ENCODE data around the gene NEXN.
"Not testable (repeated sequence)": the region's sequence is repeated elsewhere in the genome, so short reads cannot be mapped to it uniquely, and the experiment has no call there.

NEXN gene

GRCh38 chr1:77905603-77906002 lies 17.2 kb downstream of the NEXN start:
- DNase-seq (ENCODE audit: low read depth in 4 of 4, low spot score in 1 of 4): no peak

- DNase-seq (ENCODE audit: low read depth in 4 of 4, low spot score in 1 of 4): no peak
Observed at GRCh38 chr1:77906019-77906545, 17.7 kb downstream of the NEXN start.

- no peak for DNase-seq (ENCODE audit: low read depth in 4 of 4, low spot score in 1 of 4)
Observed at GRCh38 chr1:77906624-77907023, 18.2 kb downstream of the NEXN start.

- no peak for DNase-seq (ENCODE audit: low read depth in 4 of 4, low spot score in 1 of 4)
Observed at GRCh38 chr1:77910116-77910515, 21.7 kb downstream of the NEXN start.

GRCh38 chr1:77918918-77919317 lies 30.5 kb downstream of the NEXN start:
- DNase-seq (ENCODE audit: low read depth in 4 of 4, low spot score in 1 of 4): not testable (repeated sequence)

- DNase-seq (ENCODE audit: low read depth in 4 of 4, low spot score in 1 of 4): no peak
Observed at GRCh38 chr1:77925518-77925917, 37.1 kb downstream of the NEXN start.

GRCh38 chr1:77925956-77926355 lies 37.5 kb downstream of the NEXN start:
- DNase-seq (ENCODE audit: low read depth in 4 of 4, low spot score in 1 of 4): no peak

- no peak for DNase-seq (ENCODE audit: low read depth in 4 of 4, low spot score in 1 of 4)
Observed at GRCh38 chr1:77926561-77927357, 38.3 kb downstream of the NEXN start.

GRCh38 chr1:77927414-77927813 lies 39.0 kb downstream of the NEXN start:
- DNase-seq (ENCODE audit: low read depth in 4 of 4, low spot score in 1 of 4): no peak

- no peak for DNase-seq (ENCODE audit: low read depth in 4 of 4, low spot score in 1 of 4)
Observed at GRCh38 chr1:77929806-77930205, 41.4 kb downstream of the NEXN start.

- DNase-seq (ENCODE audit: low read depth in 4 of 4, low spot score in 1 of 4): no peak
Observed at GRCh38 chr1:77938651-77939050, 50.2 kb downstream of the NEXN start.

GRCh38 chr1:77940921-77941570 lies 52.6 kb downstream of the NEXN start:
- no peak for DNase-seq (ENCODE audit: low read depth in 4 of 4, low spot score in 1 of 4)

GRCh38 chr1:77942400-77943140 lies 54.1 kb downstream of the NEXN start:
- no peak for DNase-seq (ENCODE audit: low read depth in 4 of 4, low spot score in 1 of 4)

GRCh38 chr1:77945345-77945744 lies 56.9 kb downstream of the NEXN start:
- no peak for DNase-seq (ENCODE audit: low read depth in 4 of 4, low spot score in 1 of 4)

- DNase-seq (ENCODE audit: low read depth in 4 of 4, low spot score in 1 of 4): no peak
Observed at GRCh38 chr1:77948841-77949424, 60.5 kb downstream of the NEXN start.

GRCh38 chr1:77950873-77951272 lies 62.4 kb downstream of the NEXN start:
- no peak for DNase-seq (ENCODE audit: low read depth in 4 of 4, low spot score in 1 of 4)

- DNase-seq (ENCODE audit: low read depth in 4 of 4, low spot score in 1 of 4): no peak
Observed at GRCh38 chr1:77951328-77951727, 62.9 kb downstream of the NEXN start.

GRCh38 chr1:77953907-77954306 lies 65.5 kb downstream of the NEXN start:
- no peak for DNase-seq (ENCODE audit: low read depth in 4 of 4, low spot score in 1 of 4)

GRCh38 chr1:77954521-77954920 lies 66.1 kb downstream of the NEXN start:
- DNase-seq (ENCODE audit: low read depth in 4 of 4, low spot score in 1 of 4): no peak

- DNase-seq (ENCODE audit: low read depth in 4 of 4, low spot score in 1 of 4): no peak
Observed at GRCh38 chr1:77955709-77956108, 67.3 kb downstream of the NEXN start.

- no peak for DNase-seq (ENCODE audit: low read depth in 4 of 4, low spot score in 1 of 4)
Observed at GRCh38 chr1:77956464-77956863, 68.0 kb downstream of the NEXN start.

Measured in stimulated activated CD4-positive, alpha-beta T cell treated with anti-CD3 and anti-CD28 coated beads, Interleukin-1b, Interleukin-23, amount 100 ng/mL, for 24 hours (primary cell).